NOMO-1 treated with DMSO at 0.1 percent for 48 hours (cell line): ENCODE results near the gene IPPK.
"Not testable (repeated sequence)": the region's sequence is repeated elsewhere in the genome, so short reads cannot be mapped to it uniquely, and the experiment has no call there.

Experiments
- DNase-seq: peaks from one replicate; lab custom pipeline; 2025; ENCODE audit not compliant: unreplicated experiment; lab: John Stamatoyannopoulos, UW

Gene IPPK

GRCh38 chr9:92638621-92639101, 31.3 kb downstream of the IPPK start:
- no peak for DNase-seq

DNA sequence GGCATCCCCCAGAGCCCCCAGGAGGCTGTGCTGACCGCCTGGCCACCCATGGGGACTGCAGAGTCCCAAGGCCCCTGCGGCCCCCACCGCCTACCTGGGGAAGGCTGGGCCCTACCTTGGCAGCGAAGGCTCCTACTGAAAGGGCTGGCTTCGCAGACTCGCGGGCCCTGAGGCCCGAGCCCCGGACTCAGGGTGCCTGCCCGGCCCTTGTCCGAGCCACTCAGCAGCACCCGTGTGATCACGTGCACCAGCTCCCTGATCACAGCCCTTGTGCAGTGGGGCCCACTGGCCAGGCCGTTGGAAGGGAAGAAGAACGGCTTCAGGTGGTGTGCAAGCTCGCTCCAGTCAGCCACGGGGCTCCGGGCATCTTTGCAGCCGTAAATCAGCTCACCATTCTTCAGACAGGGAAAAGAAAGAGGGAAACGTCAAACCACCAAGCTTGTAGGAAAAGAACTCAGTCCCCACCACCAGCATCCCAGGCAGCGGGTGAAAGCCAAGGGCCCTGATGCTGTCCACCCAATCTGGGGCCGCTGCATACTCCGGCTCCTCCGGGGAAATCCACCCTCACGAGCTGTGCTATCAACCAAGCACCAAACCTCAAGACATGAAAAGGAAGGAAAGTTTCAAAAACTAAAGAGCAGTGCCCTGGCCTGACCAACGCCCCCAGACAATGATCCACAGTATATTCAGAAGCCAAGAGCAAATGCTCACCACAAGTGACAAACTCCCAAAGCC, 31.9 kb downstream of the IPPK start:
- DNase-seq: no peak

DNA sequence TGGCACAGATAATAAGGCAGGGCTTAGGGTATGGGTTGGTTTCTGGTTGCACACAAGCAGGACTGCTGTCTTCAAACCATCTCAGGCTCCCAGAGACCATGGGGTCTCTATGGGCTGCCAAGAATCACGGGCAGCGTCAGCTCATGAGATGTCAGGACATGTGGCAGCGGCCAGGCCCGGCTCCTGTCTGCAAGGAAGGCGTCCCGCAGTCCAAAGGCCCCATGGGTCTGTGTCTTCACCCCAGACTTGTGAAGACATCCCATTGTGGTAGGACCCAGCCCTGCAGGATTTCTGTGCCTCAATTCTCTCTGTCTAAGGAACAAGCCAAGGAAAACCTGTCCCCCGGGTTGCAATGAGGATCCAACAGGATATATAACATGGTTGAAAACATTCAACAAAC, 32.6 kb downstream of the IPPK start:
- no peak for DNase-seq

DNA sequence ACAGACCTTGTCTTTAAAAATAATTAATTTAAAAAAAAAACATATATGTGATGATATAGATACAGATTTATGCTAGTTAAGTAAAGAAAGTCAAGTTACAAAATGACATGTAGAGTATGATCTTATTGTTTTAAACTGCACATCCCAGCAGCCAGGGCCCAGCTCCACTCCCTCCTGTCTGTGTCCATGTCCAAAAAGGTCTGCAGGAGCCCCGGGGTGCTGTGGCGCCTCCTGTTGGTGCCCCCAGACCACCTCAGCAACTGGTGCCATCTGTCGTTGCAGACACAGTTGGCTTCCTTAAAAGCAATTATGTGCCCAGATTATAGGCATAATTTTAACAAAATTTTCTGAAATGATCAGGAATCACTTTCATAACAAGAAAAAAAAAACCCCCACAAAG, 33.3 kb downstream of the IPPK start:
- no peak for DNase-seq

GRCh38 chr9:92635760-92636159, 34.2 kb downstream of the IPPK start:
- DNase-seq: no peak

DNA sequence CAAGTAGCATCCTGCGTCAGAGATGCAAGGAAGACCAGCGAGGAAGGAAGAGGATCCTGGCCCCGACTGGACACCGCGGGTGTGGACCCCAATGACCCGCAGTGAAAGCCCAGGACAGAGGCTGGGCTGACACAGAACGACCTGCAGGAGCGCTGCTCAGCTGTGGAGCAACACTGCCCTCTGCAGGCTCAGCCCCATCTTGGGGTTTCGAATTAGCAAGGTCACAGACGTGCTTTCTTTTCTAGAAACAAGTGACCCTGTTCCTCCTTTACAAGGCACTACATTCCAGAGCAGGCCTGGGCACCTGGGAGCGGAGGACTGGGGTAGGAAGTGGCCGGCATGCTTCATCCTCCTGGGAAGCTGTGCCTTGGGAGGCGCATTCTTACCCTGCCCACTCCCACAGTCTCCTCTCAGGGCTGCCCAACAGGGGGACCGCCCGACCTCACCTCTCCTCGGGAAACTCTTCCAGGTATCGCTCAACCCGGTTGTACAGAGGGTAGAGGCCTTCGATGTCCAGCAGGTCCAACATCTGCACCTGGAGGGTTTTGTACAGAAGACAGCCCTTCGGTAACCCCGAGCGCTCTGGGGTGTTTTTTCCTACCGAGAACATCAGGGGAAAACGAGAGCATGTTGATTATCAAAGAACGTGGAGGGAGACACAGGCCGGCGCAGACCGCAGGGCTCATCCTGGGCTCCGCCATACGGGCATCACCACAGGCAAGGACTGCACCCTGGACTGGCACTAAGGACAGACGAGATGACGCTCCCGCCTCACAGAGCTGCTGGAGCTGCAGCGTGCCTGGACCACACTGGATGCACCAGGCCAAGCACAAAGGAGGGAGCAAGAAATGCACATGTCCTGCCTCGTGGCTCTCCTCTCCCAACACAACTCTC, 35.0 kb downstream of the IPPK start:
- DNase-seq: peak; percentile 59

DNA sequence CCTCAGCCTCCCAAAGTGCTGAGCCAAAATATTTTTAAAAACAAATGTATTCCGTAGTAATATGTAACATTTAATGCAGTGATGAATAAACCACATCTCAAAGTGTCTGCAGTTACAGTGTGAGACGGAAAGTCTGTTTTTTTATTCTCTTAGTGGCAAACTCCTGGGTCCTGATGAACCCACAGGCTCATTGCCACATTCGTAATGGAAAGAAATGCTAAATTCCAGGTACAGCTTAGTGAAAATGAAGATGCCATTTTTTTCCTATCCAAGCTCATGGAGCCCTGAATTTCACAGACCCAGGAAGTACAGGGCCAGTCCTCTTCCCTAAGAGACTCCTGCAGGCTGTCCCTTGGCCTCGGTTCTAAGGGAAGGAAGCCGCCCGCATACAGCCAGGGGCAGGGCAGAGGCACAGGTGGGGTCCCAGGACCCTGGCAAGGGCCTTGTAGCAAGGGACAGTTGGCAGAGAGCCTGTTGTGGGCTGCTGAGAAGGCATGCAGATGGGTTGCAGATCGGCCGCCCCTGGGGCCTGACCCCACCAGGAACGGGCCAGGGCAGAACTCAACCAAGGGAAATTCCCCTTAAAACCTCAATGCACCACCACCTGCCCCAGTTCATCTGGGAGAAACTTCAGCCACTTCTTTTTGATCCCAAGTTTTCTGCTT, 36.2 kb downstream of the IPPK start:
- DNase-seq: no peak

DNA sequence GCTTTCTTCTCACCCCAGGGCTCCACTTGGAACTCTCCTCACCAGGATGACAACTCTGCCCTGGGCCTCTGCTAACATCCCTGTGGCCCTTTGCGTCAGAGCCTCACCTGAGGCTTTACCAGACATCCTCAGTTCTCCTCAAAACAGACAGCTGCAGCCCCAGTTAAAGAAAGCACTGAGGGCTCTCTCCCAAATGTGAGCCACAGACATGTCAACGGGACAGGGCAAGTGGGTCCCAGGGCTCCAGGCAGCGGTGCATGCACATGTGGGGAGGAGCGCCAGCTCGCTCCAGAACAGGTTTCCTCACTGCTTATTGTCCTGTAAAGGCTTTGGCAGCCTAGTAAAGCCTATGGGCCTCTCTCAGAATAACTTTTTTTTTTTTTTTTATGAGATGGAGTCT, 37.3 kb downstream of the IPPK start:
- no peak for DNase-seq

DNA sequence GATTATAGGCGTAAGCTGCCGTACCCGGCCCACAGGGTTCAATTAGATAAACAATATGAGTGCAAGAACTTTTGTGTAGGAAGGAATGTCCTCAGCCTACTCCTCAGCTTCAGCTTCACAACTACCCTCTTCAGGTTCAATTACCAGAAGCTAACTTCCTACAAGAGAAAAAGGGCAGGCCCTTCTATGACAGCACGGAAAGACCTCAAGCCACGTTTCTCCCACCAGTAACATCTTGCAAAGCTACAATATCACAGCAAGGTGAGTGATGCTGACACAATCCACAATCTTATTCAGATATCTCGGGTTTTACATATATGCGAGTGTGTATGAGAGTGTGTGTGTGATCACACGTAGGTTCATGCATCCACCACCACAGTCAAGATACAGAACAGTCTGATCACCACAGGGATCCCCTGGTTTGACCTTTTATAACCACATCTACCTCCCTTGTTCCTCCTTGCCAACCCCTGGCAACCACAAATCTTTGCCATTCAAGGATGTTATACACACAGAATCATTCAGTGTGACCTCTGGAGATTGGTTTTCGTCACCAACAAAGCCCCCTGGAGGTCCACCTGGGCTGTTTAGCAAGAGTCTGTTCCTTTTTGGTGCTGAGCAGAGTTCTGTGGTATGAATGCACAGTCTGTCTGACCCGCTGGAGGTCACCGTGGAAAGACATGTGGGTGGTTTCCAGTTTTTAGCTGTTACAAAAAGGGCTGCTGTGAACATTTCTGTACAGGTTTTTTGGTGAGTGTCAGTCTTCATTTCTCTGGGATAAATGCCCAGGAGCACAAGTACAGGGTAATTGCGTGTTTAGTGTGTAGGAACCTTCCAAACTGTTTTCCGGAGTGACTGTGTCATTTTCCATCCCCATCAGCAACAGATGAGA, 38.2 kb downstream of the IPPK start:
- no peak for DNase-seq

DNA sequence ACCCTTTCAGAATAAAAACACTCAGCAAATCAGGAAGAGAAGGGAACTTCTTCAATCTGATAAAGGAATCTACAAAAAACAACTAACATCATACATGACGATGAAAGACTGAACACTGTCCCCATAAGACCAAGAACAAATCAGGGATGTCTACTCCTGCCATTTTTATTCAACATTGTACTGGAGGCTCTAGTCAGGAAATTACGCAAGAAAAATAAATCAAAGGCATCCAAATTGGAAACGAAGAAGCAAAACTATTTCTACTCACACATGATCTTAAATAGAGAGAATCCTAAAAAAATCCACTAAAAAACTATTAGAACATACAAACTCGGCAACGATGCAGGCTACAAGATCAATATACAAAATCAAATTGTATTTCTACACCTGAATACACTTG, 42.3 kb downstream of the IPPK start:
- no peak for DNase-seq

DNA sequence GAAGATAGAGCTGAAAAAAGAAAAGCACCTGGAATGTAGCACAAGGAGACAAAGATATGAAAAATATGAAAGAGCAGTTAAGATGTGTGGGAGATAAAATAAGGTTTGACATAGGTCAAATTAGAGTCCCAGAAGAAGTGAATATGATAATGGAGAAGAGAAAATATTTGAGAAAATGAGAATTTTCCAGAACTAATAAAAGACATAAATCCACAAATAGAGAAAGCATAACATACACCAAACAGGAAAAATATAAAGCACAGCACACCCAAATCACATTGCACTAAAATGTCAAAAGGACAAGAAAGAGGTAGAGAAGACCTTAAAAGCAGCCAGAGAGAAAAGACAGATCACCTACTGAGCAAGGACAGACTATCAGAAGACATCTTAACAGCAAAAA, 43.4 kb downstream of the IPPK start:
- DNase-seq: no peak

GRCh38 chr9:92623936-92624335, 46.0 kb downstream of the IPPK start:
- DNase-seq: not testable (repeated sequence)

DNA sequence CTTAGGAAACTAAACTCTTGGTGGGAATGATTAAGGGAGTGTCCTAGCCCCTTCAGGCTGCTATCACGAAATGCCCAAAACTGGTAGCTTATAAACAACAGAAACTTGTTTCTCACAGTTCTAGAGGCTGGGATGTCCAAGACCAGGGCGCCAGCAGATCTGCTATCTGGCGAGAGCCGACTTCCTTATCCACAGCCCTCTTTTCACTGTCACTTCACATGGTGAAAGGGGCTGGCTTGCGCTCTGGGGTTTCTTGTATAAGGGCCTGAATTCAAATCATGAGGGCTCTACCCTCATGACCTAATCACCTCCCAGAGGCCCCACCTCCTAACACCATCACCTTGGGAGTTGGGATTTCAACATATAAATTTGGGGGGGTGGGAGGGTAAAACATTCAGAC, 49.1 kb downstream of the IPPK start:
- no peak for DNase-seq

GRCh38 chr9:92619601-92620300, 50.2 kb downstream of the IPPK start:
- no peak for DNase-seq

DNA sequence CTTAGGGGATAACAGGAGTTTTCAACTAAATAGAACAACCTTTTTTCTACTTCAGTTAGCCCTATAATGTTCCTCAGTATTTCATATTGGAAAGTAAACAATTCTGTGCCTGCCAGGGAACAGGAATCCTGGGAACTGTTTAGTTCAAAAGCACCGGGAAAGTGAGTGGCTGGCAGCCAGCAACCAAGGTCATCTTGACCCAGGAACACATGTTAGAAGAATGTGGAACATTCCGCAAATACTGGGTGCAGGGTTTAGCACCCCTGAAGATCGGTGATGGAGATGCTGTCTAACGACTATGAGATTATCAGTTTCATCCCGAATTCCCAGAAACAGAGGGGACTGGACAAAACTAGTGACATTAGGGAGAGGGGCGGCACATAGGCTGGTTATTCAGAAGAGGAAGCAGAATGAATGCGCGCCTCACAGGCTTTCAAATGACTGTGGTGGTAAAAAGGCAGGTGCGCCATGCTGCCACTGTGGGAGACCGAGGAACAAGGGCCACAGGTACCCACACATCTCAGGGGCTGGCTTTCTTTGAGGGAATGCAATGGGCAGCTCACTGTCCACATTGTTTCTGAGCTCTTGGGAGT, 51.2 kb downstream of the IPPK start:
- no peak for DNase-seq

- no peak for DNase-seq
Measured at GRCh38 chr9:92617951-92618510, 51.9 kb downstream of the IPPK start.

DNA sequence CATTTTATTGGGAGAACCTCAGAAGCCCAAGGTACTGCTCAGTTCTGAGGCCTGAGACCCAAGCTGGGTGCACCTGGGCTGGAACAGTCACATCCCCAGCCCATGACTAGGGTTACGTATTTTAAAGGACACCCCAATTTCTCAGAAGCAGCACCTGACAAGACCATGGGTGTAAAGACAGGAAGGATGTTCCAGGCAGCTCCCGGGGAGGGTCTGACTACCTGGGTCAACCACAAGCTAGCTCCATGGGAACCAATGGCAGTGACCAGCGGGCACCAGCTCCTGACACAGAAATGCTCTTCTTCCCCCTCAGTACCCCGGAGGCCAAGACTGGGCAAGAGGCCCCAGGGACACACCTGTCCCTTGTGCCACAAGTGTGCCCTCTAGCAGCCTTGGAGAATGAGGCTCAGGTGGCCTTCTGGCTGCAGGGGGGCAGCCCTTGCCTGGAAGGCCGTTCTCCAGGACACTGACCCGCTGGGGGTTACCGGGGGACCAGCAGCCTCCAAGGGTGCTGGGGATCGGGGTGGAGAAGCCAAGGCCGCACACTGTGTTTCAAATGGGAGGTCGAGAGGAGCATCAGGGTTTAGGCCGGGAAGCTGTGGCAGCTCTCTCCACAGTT, 52.6 kb downstream of the IPPK start:
- DNase-seq: no peak

DNA sequence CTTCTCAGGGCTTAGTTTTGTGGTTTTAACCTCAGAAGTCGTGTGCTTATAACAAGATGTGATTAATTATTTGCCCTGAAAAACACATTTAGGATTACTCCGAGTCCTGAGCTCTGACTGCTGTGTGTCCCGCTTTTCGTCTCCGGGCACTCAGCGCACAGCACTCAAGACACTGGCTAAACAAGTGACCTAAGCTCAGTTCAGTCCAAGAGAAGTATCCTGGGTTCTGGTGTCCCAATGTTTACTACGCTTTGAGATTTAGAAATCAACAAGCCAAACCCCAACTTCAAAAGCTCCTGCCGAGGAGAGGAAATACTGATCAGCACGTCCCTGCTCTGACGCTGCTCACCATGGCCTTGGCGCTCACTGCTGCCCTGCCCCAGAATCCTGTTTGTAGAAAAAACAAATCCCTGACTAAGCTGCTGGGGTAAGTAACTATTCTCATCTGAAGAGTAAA, 53.2 kb downstream of the IPPK start:
- DNase-seq: no peak

GRCh38 chr9:92616199-92616641, 53.7 kb downstream of the IPPK start:
- no peak for DNase-seq
